ENCODE data around the gene CUL2.

CUL2 gene

GRCh38 chr10:34966451-34966850 lies 123.7 kb downstream of the CUL2 start:
- no peak for TF ChIP-seq CTCF (conservative IDR thresholded peaks at IDR 0.05; ENCODE audit: low read depth, low read length)
- DNase-seq (ENCODE audit: low read depth), result peak; percentile 45
- H3K4me3 ChIP-seq (ENCODE audit: low read depth, low read length), result no peak overlapping the region

- DNase-seq (ENCODE audit: low read depth), result no peak
- no peak overlapping the region for H3K4me3 ChIP-seq (ENCODE audit: low read depth, low read length)
- no peak for TF ChIP-seq CTCF (conservative IDR thresholded peaks at IDR 0.05; ENCODE audit: low read depth, low read length)
Measured at GRCh38 chr10:34966040-34966439, 124.1 kb downstream of the CUL2 start.

- TF ChIP-seq CTCF (conservative IDR thresholded peaks at IDR 0.05; ENCODE audit: low read depth, low read length), result no peak
- DNase-seq (ENCODE audit: low read depth), result no peak
- H3K4me3 ChIP-seq (ENCODE audit: low read depth, low read length), result no peak overlapping the region
Measured at GRCh38 chr10:34964166-34964800, 125.9 kb downstream of the CUL2 start.

- H3K4me3 ChIP-seq (ENCODE audit: low read depth, low read length), result no peak overlapping the region
- peak; percentile 30 for DNase-seq (ENCODE audit: low read depth)
- no peak for TF ChIP-seq CTCF (conservative IDR thresholded peaks at IDR 0.05; ENCODE audit: low read depth, low read length)
Measured at GRCh38 chr10:34962866-34963265, 127.3 kb downstream of the CUL2 start.

- peak; percentile 77 for TF ChIP-seq CTCF (conservative IDR thresholded peaks at IDR 0.05; ENCODE audit: low read depth, low read length)
- no peak overlapping the region for H3K4me3 ChIP-seq (ENCODE audit: low read depth, low read length)
- peak; percentile 75 for DNase-seq (ENCODE audit: low read depth)
Measured at GRCh38 chr10:34960983-34961382, 129.2 kb downstream of the CUL2 start.

- TF ChIP-seq CTCF (conservative IDR thresholded peaks at IDR 0.05; ENCODE audit: low read depth, low read length), result no peak
- H3K4me3 ChIP-seq (ENCODE audit: low read depth, low read length), result no peak overlapping the region
- no peak for DNase-seq (ENCODE audit: low read depth)
Measured at GRCh38 chr10:34959786-34960185, 130.4 kb downstream of the CUL2 start.

- TF ChIP-seq CTCF (conservative IDR thresholded peaks at IDR 0.05; ENCODE audit: low read depth, low read length), result no peak
- no peak overlapping the region for H3K4me3 ChIP-seq (ENCODE audit: low read depth, low read length)
- no peak for DNase-seq (ENCODE audit: low read depth)
Measured at GRCh38 chr10:34959321-34959720, 130.8 kb downstream of the CUL2 start.
